HL-60 (cell line): ENCODE results near the gene TRPM2.

Experiments used
- CTCF ChIP-seq: IDR thresholded peaks from one replicate; pipeline ENCODE4 v1.5.1; 2011; ENCODE audit warnings: low read length, control low read depth, inconsistent platforms; ENCODE audit not compliant: insufficient read depth
- GABPA ChIP-seq: IDR thresholded peaks from 2 replicates; pipeline ENCODE4 v1.6.1; 2012; ENCODE audit warnings: low read depth
- POLR2AphosphoS5 ChIP-seq: IDR thresholded peaks from 2 replicates; pipeline ENCODE4 v1.6.1; 2012; ENCODE audit warnings: low read depth
- SPI1 ChIP-seq: IDR thresholded peaks from 2 replicates; pipeline ENCODE4 v1.6.1; 2012; ENCODE audit warnings: low read depth, mild to moderate bottlenecking, borderline replicate concordance

DNA sequence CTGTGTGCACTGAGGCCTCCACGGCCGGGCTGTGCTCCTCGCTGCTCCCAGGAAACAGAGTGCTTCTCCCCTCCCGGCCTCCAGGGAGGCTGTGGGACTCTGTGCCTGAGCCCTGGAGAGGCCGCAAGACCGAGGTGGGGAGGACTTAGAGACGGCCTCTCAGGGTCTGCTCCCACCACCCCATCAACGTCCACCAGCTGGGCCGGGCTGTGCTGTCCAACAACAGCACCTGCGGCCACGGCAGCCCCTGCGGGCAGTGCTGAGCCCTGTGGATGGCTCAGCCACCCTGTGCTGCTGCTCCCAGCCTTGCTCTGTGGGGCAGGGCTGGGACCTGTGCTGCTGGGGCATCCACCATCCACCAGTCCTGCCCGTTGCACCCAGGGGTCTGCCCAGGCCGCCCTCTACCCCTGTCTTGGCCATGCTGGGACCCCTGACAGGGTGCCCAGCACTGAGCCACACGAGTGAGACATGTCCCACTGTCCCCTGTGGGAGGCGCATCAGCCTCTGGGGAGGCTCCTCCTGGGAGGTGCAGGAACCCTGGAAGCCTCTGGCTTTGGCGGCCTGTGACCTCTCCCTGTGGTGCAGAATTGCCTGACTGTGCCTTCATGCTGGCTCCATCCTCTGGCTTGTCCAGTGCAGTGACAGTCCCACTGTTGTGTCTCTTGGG lies 70.7 kb downstream of the TRPM2 start:
- TF ChIP-seq SPI1 = no peak
- no peak for TF ChIP-seq POLR2AphosphoS5
- TF ChIP-seq CTCF = no peak
- TF ChIP-seq GABPA = no peak
